ENCODE measurements around the gene DNM3. TPM values are rescaled to one million over a fixed set of nuclear protein-coding genes. Genes with fewer than 3 reads are reported as not detected.
A peak's percentile ranks its signal among the peaks of the same experiment; 100 is the strongest.

Gene DNM3
- polyA plus RNA-seq, 1 of the 3 experiments (the other 2 are of a cell fraction): 0.43 TPM

- no peak for DNase-seq
- H3K9ac ChIP-seq: no peak overlapping the region
- TF ChIP-seq GABPA (IDR thresholded peaks at IDR 0.05; ENCODE audit: low read depth) (no peak), REST (IDR thresholded peaks at IDR 0.05; ENCODE audit: low read depth, low read length) (peak; percentile 90)
- CTCF ChIA-PET: no interaction called here
- no peaks in the 10 kb centered on the region for H3K9me2 ChIP-seq
- POLR2A ChIA-PET: no interaction called here
- WGBS (ENCODE audit: low lambda C conversion rate): 83% methylated on average over 7 of the region's 8 CpGs
- no peaks in the 10 kb centered on the region for H3K36me3 ChIP-seq (replicated peaks in 1 of 2; ENCODE audit: control insufficient read depth in 1 of 2, insufficient read depth in 2 of 2, low read length in 1 of 2)
- H3K4me1 ChIP-seq (ENCODE audit: control insufficient read depth in 1 of 2, insufficient read depth in 2 of 2, low read depth in 1 of 2, low read length in 1 of 2): no peaks in the 10 kb centered on the region
- no peak overlapping the region for H3K4me2 ChIP-seq
- H2AFZ ChIP-seq (ENCODE audit: low read depth): no peak overlapping the region
- H3K27ac ChIP-seq (ENCODE audit: low read depth in 2 of 2, low read length in 1 of 2): no peak overlapping the region
- no peak overlapping the region for H3K4me3 ChIP-seq (ENCODE audit: low read depth in 2 of 2, low read length in 1 of 2)
- H3K79me2 ChIP-seq (ENCODE audit: insufficient read depth): no peaks in the 10 kb centered on the region
- no peaks in the 10 kb centered on the region for H3F3A ChIP-seq (replicated peaks; ENCODE audit: insufficient read depth)
- H3K9me3 ChIP-seq: no peaks in the 10 kb centered on the region
- H4K20me1 ChIP-seq (ENCODE audit: insufficient read depth): no peaks in the 10 kb centered on the region
- H3K27me3 ChIP-seq (ENCODE audit: insufficient read depth): no peaks in the 10 kb centered on the region; the same call in 1 of the 2 replicates
These were observed 70.2 kb downstream of the DNM3 start for GRCh38 chr1:171911506-171911905.

GRCh38 chr1:171912509-171913175, 71.3 kb downstream of the DNM3 start:
- POLR2A ChIA-PET: no interaction called here

More at GRCh38 chr1:171912509-171913175, 71.3 kb downstream of the DNM3 start:
- Histone ChIP-seq H3F3A (replicated peaks; ENCODE audit: insufficient read depth) (no peaks in the 10 kb centered on the region), H3K9me2 (no peaks in the 10 kb centered on the region), H3K4me2 (no peak overlapping the region), H2AFZ (ENCODE audit: low read depth) (no peak overlapping the region), H3K27me3 (ENCODE audit: insufficient read depth) (no peaks in the 10 kb centered on the region; the same call in 1 of the 2 replicates), H3K9ac (no peak overlapping the region), H3K27ac (ENCODE audit: low read depth in 2 of 2, low read length in 1 of 2) (no peak overlapping the region), H3K4me1 (ENCODE audit: control insufficient read depth in 1 of 2, insufficient read depth in 2 of 2, low read depth in 1 of 2, low read length in 1 of 2) (no peaks in the 10 kb centered on the region), H3K36me3 (replicated peaks in 1 of 2; ENCODE audit: control insufficient read depth in 1 of 2, insufficient read depth in 2 of 2, low read length in 1 of 2) (no peaks in the 10 kb centered on the region), H3K9me3 (no peaks in the 10 kb centered on the region), H4K20me1 (ENCODE audit: insufficient read depth) (no peaks in the 10 kb centered on the region), H3K4me3 (ENCODE audit: low read depth in 2 of 2, low read length in 1 of 2) (no peak overlapping the region), H3K79me2 (ENCODE audit: insufficient read depth) (no peaks in the 10 kb centered on the region)
- CTCF ChIA-PET: interaction anchor here (1.1 kb wide), 1 partner anchor 111 kb away, joined by 3 read pairs; no protein-coding TSS in a partner anchor
- DNase-seq: no peak
- no peak for TF ChIP-seq CHD2 (IDR thresholded peaks at IDR 0.05; ENCODE audit: low read length, partially characterized antibody)
- TF ChIP-seq YY1 (IDR thresholded peaks at IDR 0.05; ENCODE audit: low read depth): no peak
- TF ChIP-seq EZH2phosphoT487 (IDR thresholded peaks at IDR 0.05; ENCODE audit: borderline replicate concordance, low read depth): no peak
- no peak for TF ChIP-seq ELF1 (IDR thresholded peaks at IDR 0.05)
- TF ChIP-seq GATA2 (CRISPR knock-in tag; IDR thresholded peaks at IDR 0.05): no peak
- no peak for TF ChIP-seq RFX5 (IDR thresholded peaks at IDR 0.05; ENCODE audit: low read length)
- TF ChIP-seq REST (IDR thresholded peaks at IDR 0.05; ENCODE audit: low read depth, low read length): no peak
- TF ChIP-seq MAX (IDR thresholded peaks at IDR 0.05; ENCODE audit: low read depth): no peak
- TF ChIP-seq SIN3A (IDR thresholded peaks at IDR 0.05; ENCODE audit: borderline replicate concordance, low read depth, low read length): no peak
- TF ChIP-seq NRF1 (IDR thresholded peaks at IDR 0.05; ENCODE audit: low read depth, low read length): no peak
- no peak for TF ChIP-seq FOXJ3 (CRISPR knock-in tag; IDR thresholded peaks at IDR 0.05)
- no peak for TF ChIP-seq CTCF (IDR thresholded peaks at IDR 0.05)
- TF ChIP-seq RAD21 (IDR thresholded peaks at IDR 0.05; ENCODE audit: low read length): no peak
- no peak for TF ChIP-seq RCOR1 (IDR thresholded peaks at IDR 0.05; ENCODE audit: low read length)
- TF ChIP-seq MXI1 (IDR thresholded peaks at IDR 0.05; ENCODE audit: low read depth, low read length): no peak
- TF ChIP-seq FOXM1 (IDR thresholded peaks at IDR 0.05; ENCODE audit: low read depth): no peak
- WGBS (ENCODE audit: low lambda C conversion rate): 30% methylated on average over 2 of the region's 2 CpGs
